Neutrophil (primary cell): ENCODE results near the gene GRID2.

Experiments used
- H3K27ac ChIP-seq: fragments of 200-600 bp; sonication (generic); 2 replicates; pipeline ENCODE4 v1.5.1; 2016; ENCODE audit warnings: mild to moderate bottlenecking, moderate library complexity
- H3K27me3 ChIP-seq: fragments of 200-600 bp; sonication (generic); 2 replicates; pipeline ENCODE4 v1.6.0; 2016; ENCODE audit warnings: mild to moderate bottlenecking
- H3K36me3 ChIP-seq: fragments of 200-600 bp; sonication (generic); 2 replicates; pipeline ENCODE4 v1.5.1; 2017
- H3K4me1 ChIP-seq, 2 experiments: fragments of 200-600 bp in 1 of 2; sonication (generic) in 1 of 2; 1 replicate in 1 of 2; 2 replicates in 1 of 2; pipeline versions ENCODE4 v1.5.1 to v1.6.1; 2013 to 2016; ENCODE audit warnings: low read depth in 1 of 2, low read length in 1 of 2, mild to moderate bottlenecking in 1 of 2, moderate library complexity in 1 of 2; ENCODE audit not compliant: control insufficient read depth in 1 of 2, insufficient read depth in 1 of 2
- H3K4me3 ChIP-seq, 2 experiments: fragments of 200-600 bp in 1 of 2; sonication (generic) in 1 of 2; 1 replicate in 1 of 2; 2 replicates in 1 of 2; pipeline ENCODE4 v1.5.1; 2013 to 2016; ENCODE audit warnings: low read depth in 1 of 2, low read length in 1 of 2, mild to moderate bottlenecking in 1 of 2, moderate library complexity in 1 of 2
- H3K9me3 ChIP-seq: fragments of 200-600 bp; sonication (generic); 2 replicates; pipeline ENCODE4 v1.5.1; 2016
- TF ChIP-seq, protein P1 (sequence below): fragments of 200-600 bp; sonication (generic); IDR thresholded peaks from 2 replicates; pipeline ENCODE4 v1.5.1; 2016; ENCODE audit warnings: antibody characterized with exemption

The GRID2 gene

DNA sequence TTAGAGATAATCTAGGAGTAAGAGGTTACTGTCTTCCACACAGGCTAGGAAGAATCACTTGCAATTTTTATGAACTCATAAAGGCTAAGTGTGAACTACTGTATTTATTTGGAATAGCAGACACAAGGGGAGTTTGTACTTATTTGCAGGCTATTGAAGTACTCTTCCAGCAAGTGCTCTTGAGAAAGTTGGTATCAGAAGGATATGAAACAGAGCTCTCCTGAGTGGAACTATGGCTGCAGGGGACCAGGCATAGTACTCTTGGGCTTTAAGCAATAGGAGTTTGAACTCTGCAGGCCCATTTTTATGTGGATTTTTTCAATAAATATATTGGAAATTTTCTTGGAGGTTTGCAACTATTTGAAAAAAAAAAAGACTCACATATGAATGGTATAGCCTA, 768.5 kb downstream of the GRID2 start:
- Histone ChIP-seq H3K9me3 (no peaks in the 10 kb centered on the region), H3K27ac (no peak overlapping the region), H3K27me3 (no peaks in the 10 kb centered on the region), H3K4me1 (no peaks in the 10 kb centered on the region), H3K36me3 (no peaks in the 10 kb centered on the region), H3K4me3 (no peak overlapping the region)
- TF ChIP-seq, protein P1, sequence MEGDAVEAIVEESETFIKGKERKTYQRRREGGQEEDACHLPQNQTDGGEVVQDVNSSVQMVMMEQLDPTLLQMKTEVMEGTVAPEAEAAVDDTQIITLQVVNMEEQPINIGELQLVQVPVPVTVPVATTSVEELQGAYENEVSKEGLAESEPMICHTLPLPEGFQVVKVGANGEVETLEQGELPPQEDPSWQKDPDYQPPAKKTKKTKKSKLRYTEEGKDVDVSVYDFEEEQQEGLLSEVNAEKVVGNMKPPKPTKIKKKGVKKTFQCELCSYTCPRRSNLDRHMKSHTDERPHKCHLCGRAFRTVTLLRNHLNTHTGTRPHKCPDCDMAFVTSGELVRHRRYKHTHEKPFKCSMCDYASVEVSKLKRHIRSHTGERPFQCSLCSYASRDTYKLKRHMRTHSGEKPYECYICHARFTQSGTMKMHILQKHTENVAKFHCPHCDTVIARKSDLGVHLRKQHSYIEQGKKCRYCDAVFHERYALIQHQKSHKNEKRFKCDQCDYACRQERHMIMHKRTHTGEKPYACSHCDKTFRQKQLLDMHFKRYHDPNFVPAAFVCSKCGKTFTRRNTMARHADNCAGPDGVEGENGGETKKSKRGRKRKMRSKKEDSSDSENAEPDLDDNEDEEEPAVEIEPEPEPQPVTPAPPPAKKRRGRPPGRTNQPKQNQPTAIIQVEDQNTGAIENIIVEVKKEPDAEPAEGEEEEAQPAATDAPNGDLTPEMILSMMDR, result no peak

DNA sequence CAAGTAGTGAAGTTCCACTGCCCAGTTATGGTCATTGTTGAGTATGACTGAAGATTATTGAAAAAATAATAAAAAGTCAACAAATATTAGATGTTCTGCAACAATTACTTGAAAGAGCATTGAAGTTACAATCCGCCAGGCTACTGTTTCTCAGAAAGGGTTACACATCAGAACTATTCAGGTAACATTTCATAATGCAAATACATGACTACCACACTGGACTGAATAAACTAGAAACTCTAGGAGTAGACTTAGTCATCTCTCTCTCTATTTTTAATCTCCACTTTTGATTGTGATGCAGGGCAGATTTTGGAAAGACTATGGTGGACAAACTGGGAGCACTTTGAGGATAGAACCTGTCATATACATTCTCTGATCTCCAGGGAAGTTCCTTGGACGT, 776.5 kb downstream of the GRID2 start:
- Histone ChIP-seq H3K27me3 (no peaks in the 10 kb centered on the region), H3K4me3 (no peak overlapping the region), H3K27ac (no peak overlapping the region), H3K4me1 (no peaks in the 10 kb centered on the region), H3K9me3 (peaks cover 4% of the 10 kb centered on the region), H3K36me3 (no peaks in the 10 kb centered on the region)
- TF ChIP-seq, protein P1, result no peak

DNA sequence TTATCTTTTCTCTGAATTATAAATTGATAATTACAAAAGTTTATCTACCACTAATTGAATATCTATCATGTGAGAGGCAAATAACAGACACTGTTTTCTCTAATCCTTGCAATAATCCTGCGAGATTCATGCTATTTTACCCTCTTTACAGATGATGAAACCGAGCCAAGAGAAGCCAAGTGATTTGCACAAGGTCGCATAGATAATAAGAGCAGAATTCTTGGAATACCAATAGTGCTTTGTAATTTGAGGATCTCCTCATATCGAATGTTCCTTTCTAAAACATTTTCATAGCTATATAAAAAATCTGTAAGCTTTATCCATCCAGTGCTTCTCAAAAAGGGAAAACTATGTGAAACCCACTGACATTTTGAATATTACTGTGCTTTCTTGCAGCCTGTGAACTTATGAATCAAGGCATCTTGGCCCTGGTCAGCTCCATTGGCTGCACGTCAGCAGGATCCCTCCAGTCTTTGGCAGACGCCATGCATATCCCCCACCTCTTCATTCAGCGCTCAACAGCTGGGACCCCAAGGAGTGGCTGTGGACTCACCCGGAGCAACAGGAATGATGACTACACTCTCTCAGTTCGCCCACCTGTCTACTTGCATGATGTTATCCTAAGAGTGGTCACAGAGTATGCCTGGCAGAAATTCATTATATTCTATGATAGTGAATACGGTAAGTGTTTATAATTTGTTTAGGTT, 781.0 kb downstream of the GRID2 start:
- H3K27ac ChIP-seq, result no peak overlapping the region
- H3K9me3 ChIP-seq, result peaks cover 4% of the 10 kb centered on the region
- H3K4me3 ChIP-seq, result no peak overlapping the region
- TF ChIP-seq, protein P1, result no peak
- no peaks in the 10 kb centered on the region for H3K27me3 ChIP-seq
- H3K36me3 ChIP-seq, result no peaks in the 10 kb centered on the region
- H3K4me1 ChIP-seq, result no peaks in the 10 kb centered on the region

DNA sequence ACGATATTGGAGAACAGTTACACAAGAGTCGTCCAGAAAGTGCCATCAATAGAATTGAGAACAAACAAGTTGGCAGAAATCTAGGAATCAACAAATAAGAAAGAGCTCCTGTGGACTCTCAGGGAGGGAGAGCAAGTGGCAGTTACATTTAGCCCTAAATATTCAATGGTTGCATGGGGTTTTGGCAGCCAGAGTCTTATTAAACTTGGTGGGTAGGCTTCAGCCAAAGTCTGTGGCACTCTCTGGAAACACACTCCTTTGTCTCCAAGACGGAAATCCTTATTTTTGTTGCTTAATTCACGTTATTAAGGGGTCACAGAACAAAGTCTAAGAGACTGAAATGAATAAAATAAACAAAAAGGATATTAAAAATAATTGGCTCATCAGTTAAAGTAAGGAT, 782.6 kb downstream of the GRID2 start:
- Histone ChIP-seq H3K36me3 (no peaks in the 10 kb centered on the region), H3K27ac (no peak overlapping the region), H3K4me1 (no peaks in the 10 kb centered on the region), H3K27me3 (no peaks in the 10 kb centered on the region), H3K4me3 (no peak overlapping the region), H3K9me3 (peaks cover 4% of the 10 kb centered on the region)
- TF ChIP-seq, protein P1, result no peak

DNA sequence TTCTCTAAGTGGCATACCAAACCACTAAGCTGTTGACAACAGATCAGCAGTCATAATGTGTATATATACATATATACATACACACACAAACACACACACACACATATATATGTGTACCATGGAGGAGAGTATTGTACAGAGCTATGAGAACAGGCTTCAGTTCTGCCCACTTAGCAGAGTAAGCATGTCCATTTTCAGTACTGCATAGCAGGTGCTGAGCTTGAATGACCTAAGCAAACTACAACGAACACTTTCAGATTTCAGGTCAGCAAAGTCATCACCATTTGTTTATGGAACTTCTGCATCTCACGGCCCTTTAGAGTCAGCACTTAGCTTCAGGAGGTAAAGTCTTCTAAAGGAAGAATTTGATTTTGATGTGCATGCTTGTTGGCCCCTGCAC, 789.0 kb downstream of the GRID2 start:
- Histone ChIP-seq H3K9me3 (no peaks in the 10 kb centered on the region), H3K27me3 (no peaks in the 10 kb centered on the region), H3K4me3 (no peak overlapping the region), H3K36me3 (no peaks in the 10 kb centered on the region), H3K4me1 (no peaks in the 10 kb centered on the region), H3K27ac (no peak overlapping the region)
- TF ChIP-seq, protein P1, result no peak
